ENCODE measurements around the gene WNT1. TPM values are rescaled to one million over a fixed set of nuclear protein-coding genes. Genes with fewer than 3 reads are reported as not detected.

The WNT1 gene
- total and polyA plus RNA-seq, 9 of the 15 experiments (the other 6 are each of a cell fraction or from before 2014, with no cell fraction given): not detected

GRCh38 chr12:49018261-49019119 lies 40.4 kb downstream of the WNT1 start, which contains the start of gene PRKAG1 (continued):
- TF ChIP-seq ETS1 (conservative IDR thresholded peaks at IDR 0.05; ENCODE audit: control insufficient read depth, low read depth, low read length): peak; percentile 89
- no peak for TF ChIP-seq NFIX (CRISPR knock-in tag; IDR thresholded peaks at IDR 0.05; ENCODE audit: low read depth)
- no peak for TF ChIP-seq USF1 (CRISPR knock-in tag; IDR thresholded peaks at IDR 0.05)
- TF ChIP-seq ZNF830 (CRISPR knock-in tag; IDR thresholded peaks at IDR 0.05): no peak
- peak; percentile 56; the same call in 1 of the 2 replicates for TF ChIP-seq NBN (IDR thresholded peaks at IDR 0.05; ENCODE audit: low read depth)
- TF ChIP-seq HMG20B (CRISPR knock-in tag; IDR thresholded peaks at IDR 0.05): no peak
- no peak for TF ChIP-seq NFXL1 (CRISPR knock-in tag; IDR thresholded peaks at IDR 0.05)
- TF ChIP-seq ZFP30 (CRISPR knock-in tag; IDR thresholded peaks at IDR 0.05; ENCODE audit: borderline replicate concordance): no peak
- 0 out of 2 replicates have a peak, but pooled peaks have one; percentile 65 for TF ChIP-seq TCF7 (IDR thresholded peaks at IDR 0.05; ENCODE audit: borderline replicate concordance)
- no peak for TF ChIP-seq PHB (CRISPR knock-in tag; IDR thresholded peaks at IDR 0.05)
- TF ChIP-seq YY1 (IDR thresholded peaks at IDR 0.05; ENCODE audit: borderline replicate concordance in 1 of 3, control insufficient read depth in 1 of 3, extremely low read depth in 1 of 3, insufficient read depth in 3 of 3, insufficient read length in 1 of 3, insufficient replicate concordance in 2 of 3, low read depth in 1 of 3, low read length in 2 of 3): peak in 2 of 3 experiments; percentile 86 to 93
- TF ChIP-seq, protein P1, sequence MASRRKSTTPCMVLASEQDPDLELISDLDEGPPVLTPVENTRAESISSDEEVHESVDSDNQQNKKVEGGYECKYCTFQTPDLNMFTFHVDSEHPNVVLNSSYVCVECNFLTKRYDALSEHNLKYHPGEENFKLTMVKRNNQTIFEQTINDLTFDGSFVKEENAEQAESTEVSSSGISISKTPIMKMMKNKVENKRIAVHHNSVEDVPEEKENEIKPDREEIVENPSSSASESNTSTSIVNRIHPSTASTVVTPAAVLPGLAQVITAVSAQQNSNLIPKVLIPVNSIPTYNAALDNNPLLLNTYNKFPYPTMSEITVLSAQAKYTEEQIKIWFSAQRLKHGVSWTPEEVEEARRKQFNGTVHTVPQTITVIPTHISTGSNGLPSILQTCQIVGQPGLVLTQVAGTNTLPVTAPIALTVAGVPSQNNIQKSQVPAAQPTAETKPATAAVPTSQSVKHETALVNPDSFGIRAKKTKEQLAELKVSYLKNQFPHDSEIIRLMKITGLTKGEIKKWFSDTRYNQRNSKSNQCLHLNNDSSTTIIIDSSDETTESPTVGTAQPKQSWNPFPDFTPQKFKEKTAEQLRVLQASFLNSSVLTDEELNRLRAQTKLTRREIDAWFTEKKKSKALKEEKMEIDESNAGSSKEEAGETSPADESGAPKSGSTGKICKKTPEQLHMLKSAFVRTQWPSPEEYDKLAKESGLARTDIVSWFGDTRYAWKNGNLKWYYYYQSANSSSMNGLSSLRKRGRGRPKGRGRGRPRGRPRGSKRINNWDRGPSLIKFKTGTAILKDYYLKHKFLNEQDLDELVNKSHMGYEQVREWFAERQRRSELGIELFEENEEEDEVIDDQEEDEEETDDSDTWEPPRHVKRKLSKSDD (conservative IDR thresholded peaks at IDR 0.05; ENCODE audit: low read length): peak; percentile 68; the same call in 1 of the 2 replicates
- TF ChIP-seq ZNF707 (CRISPR knock-in tag; conservative IDR thresholded peaks at IDR 0.05): peak; percentile 13; the same call in 1 of the 2 replicates
- TF ChIP-seq, protein P2, sequence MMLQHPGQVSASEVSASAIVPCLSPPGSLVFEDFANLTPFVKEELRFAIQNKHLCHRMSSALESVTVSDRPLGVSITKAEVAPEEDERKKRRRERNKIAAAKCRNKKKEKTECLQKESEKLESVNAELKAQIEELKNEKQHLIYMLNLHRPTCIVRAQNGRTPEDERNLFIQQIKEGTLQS (IDR thresholded peaks at IDR 0.05): no peak
- TF ChIP-seq, protein P2 (CRISPR knock-in tag; conservative IDR thresholded peaks at IDR 0.05): no peak
- peak; percentile 55; the same call in 1 of the 2 replicates for TF ChIP-seq HLTF (IDR thresholded peaks at IDR 0.05)
- TF ChIP-seq JUNB (CRISPR knock-in tag; conservative IDR thresholded peaks at IDR 0.05): no peak
- TF ChIP-seq SRF (CRISPR knock-in tag; IDR thresholded peaks at IDR 0.05): peak in 1 of 2 experiments; percentile 75; a peak in 2 of 4 replicates
- no peak for TF ChIP-seq ELK1 (CRISPR knock-in tag; IDR thresholded peaks at IDR 0.05)
- no peak for TF ChIP-seq HMG20A (CRISPR knock-in tag; conservative IDR thresholded peaks at IDR 0.05)

All from K562 (cell line).